K562 (cell line): Measurements from ENCODE around the gene METTL24. TPM values are rescaled to one million over a fixed set of nuclear protein-coding genes. Genes with fewer than 3 reads are reported as not detected.

Source experiments
- ARID4B ChIP-seq: sonication (generic); formaldehyde crosslinking; IDR thresholded peaks from 2 replicates; pipeline ENCODE4 v1.8.0; 2022; ENCODE audit warnings: mild to moderate bottlenecking, missing genetic modification reagents
- HIVEP1 ChIP-seq: fragments of 250-450 bp; sonication (Bioruptor Pico); IDR thresholded peaks from 2 replicates; pipeline ENCODE4 v1.4.0; 2020; ENCODE audit warnings: mild to moderate bottlenecking
- HSF4 ChIP-seq: fragments of 250-450 bp; sonication (Bioruptor Pico); IDR thresholded peaks from 2 replicates; pipeline ENCODE4 v2.1.2; 2022; ENCODE audit warnings: mild to moderate bottlenecking, moderate library complexity, borderline replicate concordance
- MAFK ChIP-seq: IDR thresholded peaks from 2 replicates; pipeline ENCODE4 v1.6.1; 2011; ENCODE audit warnings: low read length, improper control_type of control experiment
- TSHZ1 ChIP-seq: fragments of 250-450 bp; sonication (Bioruptor Pico); IDR thresholded peaks from 2 replicates; pipeline ENCODE4 v1.4.0; 2020; ENCODE audit warnings: mild to moderate bottlenecking, moderate library complexity
- ZNF165 ChIP-seq: fragments of 250-450 bp; sonication (Bioruptor Pico); IDR thresholded peaks from 2 replicates; pipeline ENCODE4 v1.4.0; 2020; ENCODE audit warnings: borderline replicate concordance
- polyA plus RNA-seq, 8 experiments: library from polyadenylated mRNA; depleted of rRNA in 4 of 8; stranded (reverse) in 5 of 8; unstranded in 3 of 8; fragments of >200 nt; fragmentation: Nextera tagmentation in 2 of 8; fragmentation: Illumina TruSeq in 1 of 8; extraction: Ambion mirVana in 2 of 8; extraction: Trizol in 1 of 8; gene quantifications; 2 replicates each; pipeline versions ENCODE4 v1.2.1 to v1.2.3, GENCODE V29; 2011 to 2014; ENCODE audit warnings: inconsistent platforms in 1 of 8, missing spikeins in 1 of 8
- total RNA-seq, 7 experiments: library from RNA; depleted of rRNA in 6 of 7; stranded (reverse); fragments of >200 nt in 6 of 7; fragmentation: Illumina TruSeq in 2 of 7; extraction: Trizol in 2 of 7; gene quantifications; 2 replicates each; pipeline versions ENCODE4 v1.2.1 to v1.2.3, GENCODE V29; 2011 to 2021; ENCODE audit warnings: low replicate concordance in 1 of 7

Gene METTL24
- total and polyA plus RNA-seq, 9 of the 15 experiments (the other 6 are each of a cell fraction or from before 2014, with no cell fraction given): not detected

- no peak for TF ChIP-seq ARID4B
- no peak for TF ChIP-seq TSHZ1 (CRISPR knock-in tag)
- TF ChIP-seq MAFK: no peak
- no peak for TF ChIP-seq HIVEP1 (CRISPR knock-in tag)
- TF ChIP-seq ZNF165 (CRISPR knock-in tag): no peak
- TF ChIP-seq HSF4 (CRISPR knock-in tag): no peak
These were observed 88.5 kb downstream of the METTL24 start (continued) for GRCh38 chr6:110269623-110270022.
